ENCODE measurements around the gene LRP1B.

GRCh38 chr2:141399270-141399669, 731.5 kb downstream of the LRP1B start:
- peak in 2 of 7 experiments; percentile 11 to 17 for TF ChIP-seq CTCF (IDR thresholded peaks at IDR 0.05)
- no peak for TF ChIP-seq POLR2A (IDR thresholded peaks at IDR 0.05)
